Activated CD4-positive, alpha-beta T cell treated with anti-CD3 and anti-CD28 coated beads for 36 hours (primary cell): Measurements from ENCODE around the gene ORC4. TPM values are rescaled to one million over a fixed set of nuclear protein-coding genes. Genes with fewer than 3 reads are reported as not detected.
A peak's percentile ranks its signal among the peaks of the same experiment; 100 is the strongest.

Experiments
- ATAC-seq: fragments of 200-7000 bp; cut with Tn5 transposase; one replicate; pipeline ENCODE4 v1.10.0; 2021; ENCODE audit warnings: mild to moderate bottlenecking, moderate library complexity
- CTCF ChIA-PET: fragments of 350-600 bp; sonication (Branson Sonifier 250); formaldehyde crosslinking; loops from one replicate; lab custom pipeline; 2021; ENCODE audit warnings: antibody characterized with exemption; lab: Charles Lee
- POLR2A ChIA-PET: fragments of 350-600 bp; sonication (Branson Sonifier 250); formaldehyde crosslinking; loops from one replicate; lab custom pipeline; 2021; ENCODE audit warnings: antibody characterized with exemption, inconsistent platforms; lab: Charles Lee
- DNase-seq: peaks from one replicate; pipeline ENCODE4 v3.0.0-alpha.2; 2020
- H3K27ac Mint-ChIP-seq: one replicate; pipeline ENCODE4 v1.8.0; 2021; ENCODE audit warnings: mixed read lengths
- H3K27me3 Mint-ChIP-seq: one replicate; pipeline ENCODE4 v1.8.0; 2021; ENCODE audit warnings: mixed read lengths
- H3K36me3 Mint-ChIP-seq: one replicate; pipeline ENCODE4 v1.8.0; 2021; ENCODE audit warnings: low read depth, mixed read lengths
- H3K4me1 Mint-ChIP-seq: one replicate; pipeline ENCODE4 v1.8.0; 2021; ENCODE audit warnings: mixed read lengths
- H3K4me3 Mint-ChIP-seq: one replicate; pipeline ENCODE4 v1.8.0; 2021; ENCODE audit warnings: mild to moderate bottlenecking, moderate library complexity, mixed read lengths
- H3K9me3 Mint-ChIP-seq: one replicate; pipeline ENCODE4 v1.8.0; 2021; ENCODE audit warnings: low read depth, mixed read lengths
- intact Hi-C, 2 experiments: fragments of 100-400 bp; cut with DNase I in 1 of 2; cut with micrococcal nuclease in 1 of 2; formaldehyde crosslinking; loops; one replicate each; pipeline versions ENCODE4 v1.14.2 to v1.15.1; 2022 to 2024; cut with DNase I, micrococcal nuclease
- total RNA-seq, 2 experiments: library from RNA; stranded (reverse); gene quantifications; one replicate each; pipeline ENCODE4 v1.2.3, GENCODE V29; 2021

ORC4 gene
- total RNA-seq, result 10 to 100 TPM; 41.2 to 41.8 TPM

DNA sequence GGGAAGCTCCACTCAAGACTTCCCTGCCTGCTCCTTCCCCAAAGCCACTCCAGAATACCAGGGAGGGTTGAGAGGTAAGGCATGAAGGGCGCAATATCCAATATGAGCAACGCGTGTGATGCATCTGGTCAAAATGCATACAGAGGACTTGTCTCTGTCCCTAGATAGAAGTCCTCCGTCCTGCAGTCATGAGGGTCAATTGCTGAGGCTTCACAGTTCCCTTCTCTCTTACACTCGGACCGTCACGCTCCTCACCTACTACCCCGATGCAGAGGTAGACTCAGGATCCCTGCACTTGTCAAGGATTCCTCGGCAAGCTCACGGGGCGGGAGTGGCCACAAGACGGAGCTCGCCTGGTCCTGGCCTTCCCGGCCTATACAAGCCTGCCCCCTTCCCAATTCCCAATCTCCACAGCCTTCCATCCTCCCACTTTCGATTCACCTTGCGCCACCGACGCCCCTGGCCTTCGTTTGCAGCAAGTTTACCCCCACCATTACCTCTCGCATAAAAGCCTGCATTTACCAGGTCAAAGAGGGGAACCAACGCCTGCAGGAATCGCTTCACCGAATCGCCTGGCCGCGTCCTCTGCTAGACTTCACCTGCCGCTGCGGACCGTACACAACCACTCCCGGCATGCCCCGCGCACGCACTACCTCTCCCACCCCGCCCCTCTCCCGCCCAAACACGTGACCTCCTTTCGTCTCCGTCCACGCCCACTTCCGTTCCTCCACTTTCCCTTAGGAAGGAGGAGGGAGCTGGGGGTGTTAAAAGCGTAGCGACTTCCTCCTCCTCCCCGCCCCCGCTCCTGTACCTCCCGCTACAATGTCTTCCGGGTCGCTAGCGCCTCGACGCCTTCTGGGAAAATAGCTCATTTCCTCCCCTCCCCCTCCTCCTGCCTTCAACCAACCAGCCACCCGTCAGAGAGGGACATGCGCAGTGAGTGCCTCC, at the start of gene ORC4:
TSS of gene ORC4 (minus strand) at position 627 of the 948 bp plus-strand sequence. CDS start 44,779 bp downstream, outside the sequence.
- ATAC-seq, result peak; percentile 89
- intact Hi-C loops, result loop anchor here (1.0 to 10.0 kb wide), 12 partner anchors 176 to 1567 kb away; partner anchors contain the start of genes KIF5C (in 2 of the 2) and MMADHC (in 2 of the 2)

DNA sequence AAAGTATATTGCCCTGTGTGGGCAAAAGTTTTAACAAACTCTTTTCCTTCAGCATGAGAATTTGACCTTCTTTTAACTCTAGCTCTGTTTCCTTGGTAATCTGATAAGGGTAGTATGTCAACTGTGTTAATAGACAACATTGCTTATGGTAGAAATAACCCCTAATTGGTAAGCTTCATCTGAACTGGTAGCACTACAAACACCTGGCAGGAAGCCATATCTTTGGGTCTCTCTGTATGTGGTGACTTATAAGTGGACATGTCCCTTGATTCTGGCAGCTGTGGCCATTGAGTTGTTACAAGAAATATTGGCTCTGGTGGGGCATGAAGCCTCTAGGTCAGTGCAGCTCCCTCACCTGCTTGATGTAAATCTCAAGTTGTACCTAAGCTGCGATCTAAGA, 47.3 kb upstream of the ORC4 start:
- Mint-ChIP-seq H3K27ac (no peak overlapping the region), H3K36me3 (peaks cover 8% of the 10 kb centered on the region), H3K4me1 (peaks cover 2% of the 10 kb centered on the region), H3K4me3 (no peak overlapping the region), H3K27me3 (no peaks in the 10 kb centered on the region), H3K9me3 (peaks cover 2% of the 10 kb centered on the region)
- ChIA-PET POLR2A (no interaction called here), CTCF (interaction anchor here (0.6 to 1.1 kb wide), 3 partner anchors 10 to 1913 kb away, joined by 3 to 5 read pairs (median 3); no protein-coding TSS in a partner anchor)
- no peak for DNase-seq
- no peak for ATAC-seq
- intact Hi-C loops, result no loop called here

More for the DNA sequence above, at the start of gene ORC4:
- H3K9me3 Mint-ChIP-seq, result no peaks in the 10 kb centered on the region
- POLR2A ChIA-PET, result interaction anchor here (0.6 to 1.6 kb wide), 5 partner anchors 12 to 626 kb away, joined by 3 to 8 read pairs (median 7); partner anchors contain the start of gene ACVR2A
- H3K4me1 Mint-ChIP-seq, result peaks cover 44% of the 10 kb centered on the region
- peaks cover 18% of the 10 kb centered on the region for H3K36me3 Mint-ChIP-seq
- CTCF ChIA-PET, result interaction anchor here (0.9 to 1.3 kb wide), 3 partner anchors 9 to 488 kb away, joined by 3 to 5 read pairs (median 4); no protein-coding TSS in a partner anchor
- H3K27me3 Mint-ChIP-seq, result no peaks in the 10 kb centered on the region
- H3K4me3 Mint-ChIP-seq, result peak within 1 kb of the TSS; percentile 95
- H3K27ac Mint-ChIP-seq, result peak within 1 kb of the TSS; percentile 98
- peak; percentile 99 for DNase-seq

DNA sequence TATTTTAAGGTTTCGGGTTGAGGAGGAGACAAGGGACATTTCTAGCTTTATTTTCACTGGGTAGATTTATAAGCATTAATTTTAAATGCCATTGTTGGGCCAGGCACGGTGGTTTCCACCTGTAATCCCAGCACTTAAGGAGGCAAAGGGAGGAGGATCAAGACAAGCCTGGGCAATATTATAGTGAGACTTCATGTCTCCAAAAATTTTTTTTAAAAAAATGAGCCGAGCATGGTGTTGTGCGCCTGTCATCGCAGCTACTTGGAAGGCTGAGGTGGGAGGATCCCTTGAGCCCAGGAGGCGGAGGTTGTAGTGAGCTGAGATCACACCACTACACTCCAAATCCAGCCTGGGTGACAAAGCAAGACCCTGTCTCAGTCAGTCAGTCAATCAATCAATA, 45.4 kb upstream of the ORC4 start:
- Mint-ChIP-seq H3K4me3 (no peak overlapping the region), H3K9me3 (peaks cover 2% of the 10 kb centered on the region), H3K4me1 (peaks cover 2% of the 10 kb centered on the region), H3K27ac (no peak overlapping the region), H3K27me3 (no peaks in the 10 kb centered on the region), H3K36me3 (peaks cover 6% of the 10 kb centered on the region)
- ATAC-seq, result no peak
- intact Hi-C loops, result no loop called here
- CTCF ChIA-PET, result interaction anchor here (1.2 kb wide), 1 partner anchor 11 kb away, joined by 3 read pairs; no protein-coding TSS in a partner anchor
- POLR2A ChIA-PET, result no interaction called here
- no peak for DNase-seq

DNA sequence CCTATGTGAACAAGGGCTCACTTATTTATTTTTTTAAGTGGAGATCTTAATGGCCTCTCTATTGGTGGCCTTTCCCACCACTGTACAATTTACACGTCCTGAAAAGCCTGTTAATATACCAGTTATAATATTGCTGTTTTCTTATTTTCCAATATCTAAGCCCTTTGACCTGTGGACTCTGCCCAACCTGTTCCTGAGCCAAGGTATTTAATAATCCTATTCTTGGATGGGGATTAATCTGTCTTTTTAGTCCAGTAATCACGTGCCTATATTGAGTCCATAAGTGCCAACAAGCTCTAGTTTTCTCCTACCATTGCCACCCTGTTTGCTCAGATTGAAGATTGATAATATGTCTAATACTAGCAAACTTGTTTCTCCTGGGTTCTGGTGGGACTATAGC, 43.1 kb upstream of the ORC4 start:
- ATAC-seq, result no peak
- Mint-ChIP-seq H3K9me3 (peaks cover 2% of the 10 kb centered on the region), H3K27ac (no peak overlapping the region), H3K4me3 (no peak overlapping the region), H3K36me3 (peaks cover 6% of the 10 kb centered on the region), H3K4me1 (peaks cover 2% of the 10 kb centered on the region), H3K27me3 (no peaks in the 10 kb centered on the region)
- DNase-seq, result no peak
- CTCF ChIA-PET, result interaction anchor here (0.6 kb wide), 1 partner anchor 153 kb away, joined by 3 read pairs; no protein-coding TSS in a partner anchor
- intact Hi-C loops, result no loop called here
- POLR2A ChIA-PET, result no interaction called here

DNA sequence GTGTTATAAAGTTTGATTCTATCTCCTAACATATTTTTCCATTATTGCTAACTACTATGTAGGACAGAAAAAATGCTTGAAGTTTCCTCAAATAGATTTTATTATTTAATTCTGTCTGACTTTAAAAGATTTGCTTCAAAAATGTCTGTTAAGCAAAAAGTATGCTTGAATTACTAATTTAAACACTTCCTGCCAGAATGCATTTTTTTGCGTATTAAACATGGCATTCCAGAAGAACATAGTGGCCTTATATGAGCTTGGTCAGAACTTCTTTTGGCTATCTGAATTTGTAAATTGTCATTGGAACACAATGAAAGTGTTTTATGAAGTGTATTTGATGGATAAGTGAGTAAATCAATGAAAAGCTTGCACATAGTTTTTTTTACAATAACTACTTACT, 38.1 kb upstream of the ORC4 start:
- Mint-ChIP-seq H3K27me3 (no peaks in the 10 kb centered on the region), H3K36me3 (peaks cover 5% of the 10 kb centered on the region), H3K4me3 (no peak overlapping the region), H3K9me3 (no peaks in the 10 kb centered on the region), H3K4me1 (peaks cover 2% of the 10 kb centered on the region), H3K27ac (no peak overlapping the region)
- ATAC-seq (no peak), DNase-seq (no peak)
- ChIA-PET CTCF (no interaction called here), POLR2A (no interaction called here)
- intact Hi-C loops, result no loop called here

DNA sequence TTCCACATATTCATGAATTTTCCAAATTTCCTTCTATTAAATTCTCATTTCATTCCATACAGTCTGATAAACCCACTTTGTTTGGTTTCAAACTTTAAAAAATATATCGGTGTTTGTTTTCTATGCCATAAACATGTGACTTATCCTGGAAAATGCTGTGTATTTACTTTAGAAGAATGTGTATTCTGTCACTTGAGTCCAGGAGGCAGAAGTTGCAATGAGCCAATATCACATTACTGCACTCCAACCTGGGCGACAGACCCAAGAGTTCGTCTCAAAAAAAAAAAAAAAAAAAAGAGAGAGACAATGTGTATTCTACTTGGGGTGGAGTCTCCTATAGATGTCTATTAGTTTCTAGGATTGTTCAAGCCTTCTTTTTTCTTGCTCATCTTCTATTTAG, 32.1 kb upstream of the ORC4 start:
- Mint-ChIP-seq H3K4me3 (no peak overlapping the region), H3K36me3 (peaks cover 13% of the 10 kb centered on the region), H3K9me3 (peaks cover 3% of the 10 kb centered on the region), H3K27me3 (no peaks in the 10 kb centered on the region), H3K4me1 (peaks cover 20% of the 10 kb centered on the region), H3K27ac (no peak overlapping the region)
- CTCF ChIA-PET, result no interaction called here
- DNase-seq, result no peak
- no peak for ATAC-seq
- POLR2A ChIA-PET, result no interaction called here
- intact Hi-C loops, result no loop called here

DNA sequence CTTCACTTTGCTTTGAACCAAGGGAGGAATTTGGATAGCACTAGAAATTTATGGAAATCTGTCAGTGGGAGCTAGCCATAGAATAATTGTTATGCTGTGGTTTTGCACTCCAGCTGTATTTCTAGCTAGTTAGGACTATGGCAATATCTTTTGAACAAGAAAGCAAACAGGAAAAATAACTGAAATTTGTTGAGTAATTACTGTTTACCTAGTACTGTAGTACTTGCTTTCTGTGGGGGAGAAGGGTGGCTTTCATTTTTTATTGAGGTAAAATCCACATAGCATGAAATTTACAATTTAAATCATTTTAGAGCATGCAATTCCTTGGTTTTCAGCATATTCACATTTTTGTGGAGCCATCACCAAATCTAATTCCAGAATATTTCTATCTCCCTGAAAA, 28.7 kb upstream of the ORC4 start:
- Mint-ChIP-seq H3K4me1 (peaks cover 32% of the 10 kb centered on the region), H3K4me3 (no peak overlapping the region), H3K36me3 (peaks cover 8% of the 10 kb centered on the region), H3K9me3 (peaks cover 3% of the 10 kb centered on the region), H3K27me3 (no peaks in the 10 kb centered on the region), H3K27ac (no peak overlapping the region)
- intact Hi-C loops, result no loop called here
- DNase-seq (no peak), ATAC-seq (no peak)
- POLR2A ChIA-PET, result no interaction called here
- CTCF ChIA-PET, result no interaction called here

DNA sequence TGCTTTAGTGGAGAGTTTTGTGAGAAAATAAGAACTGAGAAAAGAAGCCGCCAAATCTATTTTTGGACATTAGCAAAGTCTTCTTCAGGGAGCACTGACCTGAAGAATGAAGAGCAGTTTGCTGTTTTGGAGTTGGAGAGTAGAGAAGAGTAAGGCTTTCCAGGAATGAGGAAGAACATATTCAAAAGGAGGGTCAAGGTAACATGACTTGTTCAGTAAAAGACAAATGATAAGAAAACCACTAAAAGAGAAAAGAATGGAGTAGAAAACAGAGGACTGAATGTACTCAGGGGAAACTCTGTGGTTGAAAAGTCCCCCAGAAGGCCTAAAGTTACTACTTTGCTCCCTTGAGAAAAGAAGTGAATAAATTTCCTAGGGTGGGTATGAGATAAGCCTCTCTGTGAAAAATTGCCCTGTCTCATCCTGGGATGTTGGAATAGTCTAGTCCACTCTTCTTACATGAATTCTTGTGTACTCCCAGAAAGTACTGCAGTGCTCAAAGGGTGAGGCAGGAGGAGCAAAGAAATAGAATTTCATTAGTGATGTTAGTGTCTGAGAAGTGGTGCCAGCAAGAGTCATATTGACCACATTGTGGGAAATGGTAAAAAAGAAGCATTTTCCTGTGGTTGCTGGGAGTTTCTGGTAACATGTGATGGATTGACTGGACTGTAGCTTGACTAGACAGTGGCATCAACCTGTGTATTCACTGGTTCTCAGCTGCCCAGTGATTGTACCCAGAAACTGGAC, 28.1 kb upstream of the ORC4 start:
- Mint-ChIP-seq H3K36me3 (peaks cover 8% of the 10 kb centered on the region), H3K27ac (no peak overlapping the region), H3K4me1 (peaks cover 32% of the 10 kb centered on the region), H3K27me3 (no peaks in the 10 kb centered on the region), H3K9me3 (peaks cover 3% of the 10 kb centered on the region), H3K4me3 (no peak overlapping the region)
- CTCF ChIA-PET, result no interaction called here
- POLR2A ChIA-PET, result no interaction called here
- intact Hi-C loops, result no loop called here
- DNase-seq, result no peak
- peak; percentile 44 for ATAC-seq

DNA sequence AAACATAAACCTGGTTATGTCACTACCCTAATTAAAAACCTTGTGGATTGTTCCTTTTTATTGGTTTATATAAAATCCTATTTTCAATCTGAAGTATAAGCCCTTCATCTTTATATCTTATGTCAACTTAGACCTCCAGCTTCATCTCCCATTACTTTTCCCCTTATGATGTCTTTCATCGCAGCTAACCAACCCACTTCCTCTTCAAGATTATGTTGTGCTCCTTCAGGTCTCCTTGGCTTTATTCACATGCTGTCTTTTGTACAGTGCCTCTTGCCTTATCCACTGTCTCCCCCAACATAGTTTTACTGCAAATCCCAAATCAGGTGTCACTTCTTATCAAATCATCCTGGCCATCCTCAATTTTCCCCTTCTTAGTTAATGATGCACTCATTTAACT, 26.3 kb upstream of the ORC4 start:
- CTCF ChIA-PET, result no interaction called here
- H3K9me3 Mint-ChIP-seq, result no peaks in the 10 kb centered on the region
- H3K36me3 Mint-ChIP-seq, result peaks cover 2% of the 10 kb centered on the region

DNA sequence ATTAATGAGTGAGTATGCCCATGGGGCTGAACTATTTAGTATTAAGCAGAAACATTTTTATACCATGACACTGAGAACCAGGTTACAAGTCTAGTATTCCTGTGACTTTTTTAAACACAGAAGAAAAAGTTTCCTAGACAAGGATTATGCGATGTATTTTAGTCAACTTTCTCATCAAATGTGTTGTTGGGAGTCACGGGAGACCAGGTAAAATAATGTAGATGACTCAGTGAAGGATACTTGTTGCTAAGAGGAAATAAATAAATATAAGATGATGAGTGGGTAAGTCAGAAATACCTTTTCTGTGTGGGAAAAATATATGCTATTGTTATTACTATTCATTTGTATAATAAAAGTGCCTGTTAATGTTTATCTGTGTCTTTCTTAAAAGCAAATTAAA, 23.8 kb upstream of the ORC4 start:
- intact Hi-C loops, result no loop called here
- Mint-ChIP-seq H3K27ac (no peak overlapping the region), H3K9me3 (no peaks in the 10 kb centered on the region), H3K4me1 (peaks cover 23% of the 10 kb centered on the region), H3K4me3 (no peak overlapping the region), H3K27me3 (no peaks in the 10 kb centered on the region), H3K36me3 (peaks cover 7% of the 10 kb centered on the region)
- no peak for DNase-seq
- POLR2A ChIA-PET, result no interaction called here
- no peak for ATAC-seq
- CTCF ChIA-PET, result no interaction called here

More for the DNA sequence above, 26.3 kb upstream of the ORC4 start:
- ATAC-seq (no peak), DNase-seq (no peak)
- intact Hi-C loops, result no loop called here
- peaks cover 30% of the 10 kb centered on the region for H3K4me1 Mint-ChIP-seq
- POLR2A ChIA-PET, result no interaction called here
- no peak overlapping the region for H3K27ac Mint-ChIP-seq
- H3K4me3 Mint-ChIP-seq, result no peak overlapping the region
- H3K27me3 Mint-ChIP-seq, result no peaks in the 10 kb centered on the region

DNA sequence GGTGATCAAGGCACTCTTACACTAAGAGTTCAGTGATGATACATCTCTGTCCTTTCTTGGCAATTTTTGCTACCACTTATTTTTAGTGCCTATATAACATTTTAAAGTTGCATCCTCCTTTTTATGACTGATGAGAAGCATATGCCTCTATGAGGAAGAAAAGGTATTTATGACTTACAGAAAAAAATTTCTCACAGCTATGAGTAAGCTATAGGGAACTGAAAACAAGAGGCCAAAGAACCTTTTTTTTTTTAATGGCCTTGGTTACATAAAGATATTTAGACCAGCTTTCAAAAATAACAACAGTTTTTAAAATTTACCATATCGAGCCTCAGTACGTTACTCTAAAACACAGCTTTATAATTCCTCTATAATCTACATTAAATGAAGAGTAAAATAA, 21.7 kb upstream of the ORC4 start:
- intact Hi-C loops, result no loop called here
- H3K27me3 Mint-ChIP-seq, result no peaks in the 10 kb centered on the region
- ChIA-PET CTCF (interaction anchor here (0.9 to 1.2 kb wide), 3 partner anchors 12 to 34 kb away, joined by 3 to 4 read pairs (median 3); no protein-coding TSS in a partner anchor), POLR2A (no interaction called here)
- no peaks in the 10 kb centered on the region for H3K9me3 Mint-ChIP-seq
- H3K36me3 Mint-ChIP-seq, result peaks cover 7% of the 10 kb centered on the region
- peaks cover 11% of the 10 kb centered on the region for H3K4me1 Mint-ChIP-seq
- DNase-seq, result no peak
- H3K27ac Mint-ChIP-seq, result no peak overlapping the region
- H3K4me3 Mint-ChIP-seq, result no peak overlapping the region
- ATAC-seq, result no peak
